Naive thymus-derived CD4-positive, alpha-beta T cell (primary cell): ENCODE data around the gene LRMDA. TPM values are rescaled to one million over a fixed set of nuclear protein-coding genes. Genes with fewer than 3 reads are reported as not detected.
A peak's percentile ranks its signal among the peaks of the same experiment; 100 is the strongest.
"Not testable (repeated sequence)": the region's sequence is repeated elsewhere in the genome, so short reads cannot be mapped to it uniquely, and the experiment has no call there.

Source experiments
- ATAC-seq: fragments of 150-1000 bp; cut with Tn5 transposase; 2 replicates; pipeline ENCODE4 v1.10.0; 2021; ENCODE audit warnings: mild to moderate bottlenecking, moderate library complexity
- CTCF ChIA-PET: fragments of 350-600 bp; sonication (Branson Sonifier 250); formaldehyde crosslinking; loops from one replicate; lab custom pipeline; 2021; ENCODE audit warnings: antibody characterized with exemption; lab: Charles Lee
- POLR2A ChIA-PET: fragments of 350-600 bp; sonication (Branson Sonifier 250); formaldehyde crosslinking; loops from one replicate; lab custom pipeline; 2021; ENCODE audit warnings: antibody characterized with exemption, inconsistent platforms; lab: Charles Lee
- DNase-seq, 9 donors: peaks; one replicate each; pipeline versions ENCODE4 v3.0.0 to v3.0.0-alpha.2; 2020 to 2022; ENCODE audit warnings: mixed read lengths in 1 of 9
- H3K27ac ChIP-seq: one replicate; pipeline ENCODE4 v1.7.0; 2013; ENCODE audit warnings: mild to moderate bottlenecking, low read depth, low read length, moderate library complexity
- H3K27me3 ChIP-seq, 2 donors: one replicate each; pipeline ENCODE4 v1.7.0; 2013; ENCODE audit warnings: low read length in 2 of 2, mild to moderate bottlenecking in 2 of 2, moderate library complexity in 2 of 2; ENCODE audit not compliant: control insufficient read depth in 2 of 2, insufficient read depth in 2 of 2
- H3K36me3 ChIP-seq, 3 experiments: 1 replicate in 2 of 3; 2 replicates in 1 of 3; pipeline ENCODE4 v1.7.0; 2013; ENCODE audit warnings: low read length in 3 of 3, mild to moderate bottlenecking in 3 of 3, moderate library complexity in 1 of 3; ENCODE audit not compliant: insufficient read depth in 3 of 3, control insufficient read depth in 2 of 3
- H3K4me1 ChIP-seq, 2 donors: one replicate each; pipeline ENCODE4 v1.7.0; 2013; ENCODE audit warnings: low read length in 2 of 2, mild to moderate bottlenecking in 2 of 2, moderate library complexity in 1 of 2; ENCODE audit not compliant: control insufficient read depth in 2 of 2, insufficient read depth in 2 of 2
- H3K4me3 ChIP-seq: 2 replicates; pipeline ENCODE4 v1.7.0; 2013; ENCODE audit warnings: mild to moderate bottlenecking, low read length
- H3K9me3 ChIP-seq, 3 experiments: 1 replicate in 2 of 3; 2 replicates in 1 of 3; pipeline ENCODE4 v1.7.0; 2013; ENCODE audit warnings: low read length in 3 of 3; ENCODE audit not compliant: control insufficient read depth in 2 of 3
- H3K27ac Mint-ChIP-seq, 9 donors: one replicate each; pipeline ENCODE4 v1.8.0; 2020 to 2022; ENCODE audit warnings: mixed read lengths in 9 of 9, mild to moderate bottlenecking in 8 of 9, moderate library complexity in 5 of 9, inconsistent platforms in 2 of 9
- H3K27me3 Mint-ChIP-seq, 5 donors: one replicate each; pipeline ENCODE4 v1.8.0; 2021 to 2022; ENCODE audit warnings: mixed read lengths in 5 of 5, mild to moderate bottlenecking in 1 of 5
- H3K36me3 Mint-ChIP-seq, 5 donors: one replicate each; pipeline ENCODE4 v1.8.0; 2020 to 2022; ENCODE audit warnings: mixed read lengths in 5 of 5, mild to moderate bottlenecking in 3 of 5, inconsistent platforms in 1 of 5
- H3K4me1 Mint-ChIP-seq, 7 donors: one replicate each; pipeline ENCODE4 v1.8.0; 2020 to 2022; ENCODE audit warnings: mixed read lengths in 7 of 7, mild to moderate bottlenecking in 3 of 7, inconsistent platforms in 1 of 7
- H3K4me3 Mint-ChIP-seq, 10 donors: one replicate each; pipeline ENCODE4 v1.8.0; 2020 to 2022; ENCODE audit warnings: mild to moderate bottlenecking in 10 of 10, mixed read lengths in 10 of 10, moderate library complexity in 6 of 10, inconsistent platforms in 2 of 10
- H3K9me3 Mint-ChIP-seq, 11 donors: one replicate each; pipeline ENCODE4 v1.8.0; 2020 to 2022; ENCODE audit warnings: mixed read lengths in 11 of 11, mild to moderate bottlenecking in 4 of 11, inconsistent platforms in 1 of 11, moderate library complexity in 1 of 11
- intact Hi-C, 2 donors: fragments of 100-400 bp; cut with micrococcal nuclease; formaldehyde crosslinking; loops; one replicate each; pipeline ENCODE4 v1.15.1; 2023
- polyA plus RNA-seq, 2 donors: library from polyadenylated mRNA; unstranded; fragments of 300-500 nt; fragmentation: Illumina TruSeq; gene quantifications; one replicate each; pipeline ENCODE4 v1.2.3, GENCODE V29; 2021
- total RNA-seq, 6 experiments: library from RNA in 5 of 6; stranded (reverse) in 5 of 6; gene quantifications; 1 replicate in 5 of 6; 2 replicates in 1 of 6; pipeline ENCODE4 v1.2.3 and lab custom pipeline; 2021 to 2026

Gene LRMDA
- total and polyA plus RNA-seq, 7 experiments from 2014 or later, result 0.57 to 14.9 (median 3.0) TPM; not detected in 4

GRCh38 chr10:75512203-75512933 lies 80.9 kb downstream of the LRMDA start:
- no peaks in the 10 kb centered on the region for H3K36me3 Mint-ChIP-seq
- Histone ChIP-seq H3K4me3 (no peak overlapping the region), H3K27me3 (no peaks in the 10 kb centered on the region), H3K9me3 (no peaks in the 10 kb centered on the region), H3K36me3 (no peaks in the 10 kb centered on the region), H3K4me1 (no peaks in the 10 kb centered on the region), H3K27ac (no peak overlapping the region)
- H3K27ac Mint-ChIP-seq, result no peak overlapping the region
- CTCF ChIA-PET, result no interaction called here
- peaks cover 0 to 12% (median 0%) of the 10 kb centered on the region in 7 donors for H3K4me1 Mint-ChIP-seq
- no peak for DNase-seq
- no peak overlapping the region for H3K4me3 Mint-ChIP-seq
- H3K9me3 Mint-ChIP-seq, result peaks cover 0 to 22% (median 10%) of the 10 kb centered on the region in 11 donors
- peaks cover 4 to 30% (median 11%) of the 10 kb centered on the region in 5 donors for H3K27me3 Mint-ChIP-seq
- POLR2A ChIA-PET, result no interaction called here
- ATAC-seq, result no peak
- intact Hi-C loops, result no loop called here

- ATAC-seq, result no peak
- no peak overlapping the region for H3K27ac Mint-ChIP-seq
- peaks cover 0 to 12% (median 0%) of the 10 kb centered on the region in 7 donors for H3K4me1 Mint-ChIP-seq
- peaks cover 0 to 26% (median 11%) of the 10 kb centered on the region in 11 donors for H3K9me3 Mint-ChIP-seq
- H3K9me3 ChIP-seq, result no peaks in the 10 kb centered on the region
- H3K36me3 ChIP-seq, result no peaks in the 10 kb centered on the region
- no peak overlapping the region for H3K27ac ChIP-seq
- H3K4me3 Mint-ChIP-seq, result no peak overlapping the region
- DNase-seq, result no peak
- ChIA-PET CTCF (no interaction called here), POLR2A (no interaction called here)
- H3K27me3 ChIP-seq, result no peaks in the 10 kb centered on the region
- no peaks in the 10 kb centered on the region for H3K36me3 Mint-ChIP-seq
- no peak overlapping the region for H3K4me3 ChIP-seq
- H3K27me3 Mint-ChIP-seq, result peaks cover 4 to 33% (median 11%) of the 10 kb centered on the region in 5 donors
- intact Hi-C loops, result no loop called here
- no peaks in the 10 kb centered on the region for H3K4me1 ChIP-seq
Observed at GRCh38 chr10:75513292-75513885, 82.0 kb downstream of the LRMDA start.

GRCh38 chr10:75514830-75515229 lies 83.4 kb downstream of the LRMDA start:
- DNase-seq, result no peak
- Histone ChIP-seq H3K36me3 (no peaks in the 10 kb centered on the region), H3K4me3 (no peak overlapping the region), H3K9me3 (no peaks in the 10 kb centered on the region), H3K4me1 (no peaks in the 10 kb centered on the region), H3K27me3 (no peaks in the 10 kb centered on the region), H3K27ac (no peak overlapping the region)
- H3K27me3 Mint-ChIP-seq, result peaks cover 8 to 46% (median 20%) of the 10 kb centered on the region in 5 donors
- POLR2A ChIA-PET, result no interaction called here
- CTCF ChIA-PET, result no interaction called here
- H3K36me3 Mint-ChIP-seq, result no peaks in the 10 kb centered on the region
- intact Hi-C loops, result no loop called here
- H3K9me3 Mint-ChIP-seq, result peaks cover 0 to 33% (median 12%) of the 10 kb centered on the region in 11 donors
- H3K27ac Mint-ChIP-seq, result no peak overlapping the region
- peaks cover 0 to 9% (median 0%) of the 10 kb centered on the region in 7 donors for H3K4me1 Mint-ChIP-seq
- no peak overlapping the region for H3K4me3 Mint-ChIP-seq
- no peak for ATAC-seq

- not testable (repeated sequence) for H3K36me3 Mint-ChIP-seq, ATAC-seq
Observed at GRCh38 chr10:75516154-75516553, 84.7 kb downstream of the LRMDA start.

GRCh38 chr10:75519213-75519612 lies 87.8 kb downstream of the LRMDA start:
- H3K4me3 ChIP-seq, H3K9me3 ChIP-seq, DNase-seq, H3K27ac Mint-ChIP-seq, ATAC-seq, intact Hi-C loops, POLR2A ChIA-PET, H3K36me3 Mint-ChIP-seq, H3K4me1 ChIP-seq, H3K4me3 Mint-ChIP-seq, H3K4me1 Mint-ChIP-seq, H3K36me3 ChIP-seq, H3K27me3 ChIP-seq, H3K27ac ChIP-seq: not testable (repeated sequence)
- CTCF ChIA-PET, result interaction anchor here (0.6 kb wide), 1 partner anchor 13 kb away, joined by 8 read pairs; no protein-coding TSS in a partner anchor
- peaks cover under 1 to 33% (median 12%) of the 10 kb centered on the region in 11 donors for H3K9me3 Mint-ChIP-seq
- H3K27me3 Mint-ChIP-seq, result peaks cover 11 to 46% (median 43%) of the 10 kb centered on the region in 5 donors

More at GRCh38 chr10:75516154-75516553, 84.7 kb downstream of the LRMDA start:
- POLR2A ChIA-PET, CTCF ChIA-PET, DNase-seq, H3K27ac ChIP-seq, H3K9me3 ChIP-seq, H3K27me3 ChIP-seq, H3K4me1 ChIP-seq, H3K36me3 ChIP-seq, H3K4me1 Mint-ChIP-seq, intact Hi-C loops, H3K27ac Mint-ChIP-seq, H3K4me3 ChIP-seq: not testable (repeated sequence)
- Mint-ChIP-seq H3K9me3 (peaks cover 0 to 33% (median 12%) of the 10 kb centered on the region in 11 donors), H3K27me3 (peaks cover 11 to 47% (median 24%) of the 10 kb centered on the region in 5 donors), H3K4me3 (peak overlapping the region in 1 of 10 donors; percentile 0)

GRCh38 chr10:75521194-75521829 lies 89.9 kb downstream of the LRMDA start:
- H3K4me1 Mint-ChIP-seq, ATAC-seq, H3K4me3 ChIP-seq, H3K4me3 Mint-ChIP-seq, CTCF ChIA-PET, H3K36me3 Mint-ChIP-seq, POLR2A ChIA-PET, H3K27me3 ChIP-seq, H3K36me3 ChIP-seq, H3K27ac Mint-ChIP-seq, H3K27ac ChIP-seq, DNase-seq, H3K9me3 ChIP-seq, intact Hi-C loops, H3K4me1 ChIP-seq: not testable (repeated sequence)
- Mint-ChIP-seq H3K9me3 (peaks cover 0 to 18% (median 7%) of the 10 kb centered on the region in 11 donors), H3K27me3 (peaks cover 8 to 48% (median 35%) of the 10 kb centered on the region in 5 donors)
